Measurements from ENCODE around the gene MAVS.

GRCh38 chr20:3923818-3924217 is 77.2 kb downstream of the MAVS start:
- TF ChIP-seq CTCF (IDR thresholded peaks at IDR 0.05) = no peak
- no peak for TF ChIP-seq POLR2A (IDR thresholded peaks at IDR 0.05)

Data from testis (tissue), 2 donors.